Endothelial cell of umbilical vein (primary cell): ENCODE data around the gene MORF4L1. TPM values are rescaled to one million over a fixed set of nuclear protein-coding genes. Genes with fewer than 3 reads are reported as not detected.

ENCODE experiments used
- BruUV-seq: library from RNA; stranded (reverse); fragments of 400-500 nt; replicated peaks from 2 replicates; lab custom pipeline; 2021; lab: Mats Ljungman, UMichigan
- CTCF ChIA-PET: fragments of 300-600, 350-600 bp; sonication (Branson Sonifier 250); formaldehyde crosslinking; loops from one replicate; lab custom pipeline; 2021; ENCODE audit warnings: antibody characterized with exemption, inconsistent platforms; lab: Charles Lee
- POLR2A ChIA-PET: fragments of 300-600, 350-600 bp; sonication (Branson Sonifier 250); formaldehyde crosslinking; loops from one replicate; lab custom pipeline; 2021; ENCODE audit warnings: antibody characterized with exemption, inconsistent platforms; lab: Charles Lee
- DNase-seq: peaks from one replicate; pipeline ENCODE4 v3.0.0-alpha.2; 2011; ENCODE audit warnings: low read depth, low spot score
- FAIRE-seq: peaks from 2 replicates; lab custom pipeline; 2011; peaks lifted over from hg19 to GRCh38; lab: Jason Lieb, UNC
- H2AFZ ChIP-seq: 2 replicates; pipeline ENCODE4 v1.6.0; 2012; ENCODE audit warnings: low read depth, low read length, control low read depth, inconsistent platforms
- H3K27ac ChIP-seq: 2 replicates; pipeline ENCODE4 v1.5.1; 2011; ENCODE audit warnings: low read depth, mild to moderate bottlenecking, control low read depth, low read length, moderate library complexity; ENCODE audit not compliant: insufficient read depth
- H3K27me3 ChIP-seq, 2 experiments: 2 replicates each; pipeline versions ENCODE4 v1.6.0 to v1.6.1; 2011; ENCODE audit warnings: low read length in 2 of 2, mixed read lengths in 1 of 2; ENCODE audit not compliant: control insufficient read depth in 2 of 2, insufficient read depth in 2 of 2
- H3K36me3 ChIP-seq, 2 experiments: 2 replicates in 1 of 2; 3 replicates in 1 of 2; pipeline ENCODE4 v1.5.1; 2011; ENCODE audit warnings: low read length in 2 of 2, mild to moderate bottlenecking in 1 of 2, moderate library complexity in 1 of 2; ENCODE audit not compliant: control insufficient read depth in 2 of 2, insufficient read depth in 2 of 2; ENCODE audit errors: extremely low read depth in 1 of 2
- H3K4me1 ChIP-seq: 3 replicates; pipeline ENCODE4 v1.5.1; 2011; ENCODE audit warnings: mild to moderate bottlenecking, low read length; ENCODE audit not compliant: control insufficient read depth, insufficient read depth; ENCODE audit errors: extremely low read depth
- H3K4me2 ChIP-seq: 2 replicates; pipeline ENCODE4 v1.6.1; 2011; ENCODE audit warnings: low read length, control low read depth, mixed read lengths; ENCODE audit not compliant: insufficient read depth
- H3K4me3 ChIP-seq, 3 experiments: fragments of 200-600 bp in 1 of 3; sonication (generic), shearing (Covaris generic) in 1 of 3; replicated peaks in 1 of 3; 2 replicates each; pipeline ENCODE4 v1.5.1; 2011 to 2016; ENCODE audit warnings: control low read depth in 3 of 3, low read length in 3 of 3, mild to moderate bottlenecking in 2 of 3, inconsistent platforms in 1 of 3, low read depth in 1 of 3, moderate library complexity in 1 of 3; ENCODE audit not compliant: insufficient read depth in 1 of 3
- H3K79me2 ChIP-seq: 2 replicates; pipeline ENCODE4 v1.6.0; 2012; ENCODE audit warnings: low read length, inconsistent platforms; ENCODE audit not compliant: control insufficient read depth, insufficient read depth
- H3K9ac ChIP-seq: replicated peaks from 2 replicates; pipeline ENCODE3; 2011; ENCODE audit warnings: low read length, control low read depth; ENCODE audit not compliant: insufficient read depth; ENCODE audit errors: extremely low read depth
- H3K9me1 ChIP-seq: replicated peaks from 3 replicates; pipeline ENCODE4 v1.6.0; 2011; ENCODE audit warnings: mild to moderate bottlenecking, low read length; ENCODE audit not compliant: control insufficient read depth, insufficient read depth; ENCODE audit errors: extremely low read depth
- H3K9me3 ChIP-seq: replicated peaks from 2 replicates; pipeline ENCODE4 v1.5.1; 2012; ENCODE audit warnings: low read length, inconsistent platforms; ENCODE audit not compliant: control insufficient read depth, insufficient read depth
- H4K20me1 ChIP-seq: replicated peaks from 2 replicates; pipeline ENCODE3; 2011; ENCODE audit warnings: mild to moderate bottlenecking, low read length; ENCODE audit not compliant: control insufficient read depth, insufficient read depth; ENCODE audit errors: extremely low read depth
- CTCF ChIP-seq, 2 donors: IDR thresholded peaks; 1 replicate in 1 of 2; 2 replicates in 1 of 2; pipeline ENCODE4 v1.5.1; 2011; ENCODE audit warnings: low read length in 2 of 2, mild to moderate bottlenecking in 2 of 2, moderate library complexity in 2 of 2, control low read depth in 1 of 2, inconsistent platforms in 1 of 2, low read depth in 1 of 2; ENCODE audit not compliant: insufficient read depth in 1 of 2; ENCODE audit errors: extremely low read depth in 1 of 2
- EZH2 ChIP-seq: IDR thresholded peaks from 2 replicates; pipeline ENCODE4 v1.6.1; 2012; ENCODE audit warnings: borderline replicate concordance, low read depth, mild to moderate bottlenecking, moderate library complexity, low read length, inconsistent platforms; ENCODE audit not compliant: severe bottlenecking
- FOS ChIP-seq: IDR thresholded peaks from 2 replicates; pipeline ENCODE4 v1.6.1; 2011; ENCODE audit warnings: mild to moderate bottlenecking, low read length, moderate library complexity, borderline replicate concordance; ENCODE audit not compliant: insufficient read depth
- GATA2 ChIP-seq: IDR thresholded peaks from 2 replicates; pipeline ENCODE4 v1.7.0; 2011; ENCODE audit warnings: low read depth, mild to moderate bottlenecking, moderate library complexity, mixed read lengths, low read length; ENCODE audit not compliant: insufficient read length, insufficient read depth
- JUN ChIP-seq: IDR thresholded peaks from 2 replicates; pipeline ENCODE4 v1.6.1; 2011; ENCODE audit warnings: borderline replicate concordance, low read depth; ENCODE audit not compliant: insufficient read length, insufficient read depth
- MAX ChIP-seq: IDR thresholded peaks from 2 replicates; pipeline ENCODE4 v1.6.1; 2011; ENCODE audit not compliant: insufficient read depth, insufficient read length
- MYC ChIP-seq: IDR thresholded peaks from one replicate; pipeline ENCODE4 v1.6.1; 2011; ENCODE audit warnings: mild to moderate bottlenecking, low read depth, low read length
- POLR2A ChIP-seq: IDR thresholded peaks from 2 replicates; pipeline ENCODE4 v1.6.1; 2012; ENCODE audit warnings: low read depth, mild to moderate bottlenecking, control low read depth, low read length
- POLR2AphosphoS5 ChIP-seq: IDR thresholded peaks from 2 replicates; pipeline ENCODE4 v1.6.1; 2012; ENCODE audit warnings: low read depth, mild to moderate bottlenecking, control low read depth, low read length, moderate library complexity; ENCODE audit not compliant: insufficient read depth
- dilution Hi-C: fragments of 300-500 bp; cut with MboI; formaldehyde crosslinking; loops from one replicate; pipeline ENCODE4 v1.15.0; 2019; ENCODE audit warnings: low sequenced_read_pairs; ENCODE audit not compliant: extremely low pct_ligation_motif_present
- intact Hi-C: fragments of 100-400 bp; cut with micrococcal nuclease; formaldehyde crosslinking; loops from one replicate; pipeline ENCODE4 v1.10.0; 2022
- polyA plus RNA-seq, 4 experiments: library from polyadenylated mRNA; depleted of rRNA in 3 of 4; stranded (reverse) in 3 of 4; unstranded in 1 of 4; fragments of >200 nt; gene quantifications; 2 replicates each; pipeline versions ENCODE4 v1.2.1 to v1.2.3, GENCODE V29; 2011 to 2012; ENCODE audit warnings: missing spikeins in 1 of 4
- total RNA-seq: library from RNA; stranded (reverse); gene quantifications from 2 replicates; pipeline ENCODE4 v1.2.3, GENCODE V29; 2021

MORF4L1 gene
- total and polyA plus RNA-seq, 2 donors (not counting 3 experiments of a cell fraction or from before 2014, with no cell fraction given), result 164 to 404 TPM

- H2AFZ ChIP-seq, result no peak overlapping the region
- FAIRE-seq, result no peak
- dilution Hi-C loops (no loop called here), intact Hi-C loops (no loop called here)
- no peaks in the 10 kb centered on the region for H3K79me2 ChIP-seq
- TF ChIP-seq POLR2A, result no peak
- no peak for TF ChIP-seq JUN
- no peak for TF ChIP-seq EZH2
- TF ChIP-seq MAX, result no peak
- no peak for TF ChIP-seq POLR2AphosphoS5
- DNase-seq, result no peak
- ChIA-PET CTCF (interaction anchor here (0.8 to 1.3 kb wide), 3 partner anchors 13 to 241 kb away, joined by 3 to 4 read pairs (median 3); no protein-coding TSS in a partner anchor), POLR2A (no interaction called here)
- no peak overlapping the region for H3K4me2 ChIP-seq
- H3K4me3 ChIP-seq, result no peak overlapping the region
- H3K27ac ChIP-seq, result no peak overlapping the region
- BruUV-seq, result no TSS peak
- no peaks in the 10 kb centered on the region for H3K36me3 ChIP-seq
- peaks cover 5% of the 10 kb centered on the region for H3K4me1 ChIP-seq
- no peaks in the 10 kb centered on the region for H4K20me1 ChIP-seq
- no peak overlapping the region for H3K9ac ChIP-seq
- no peaks in the 10 kb centered on the region for H3K9me3 ChIP-seq
- peaks cover 10 to 11% of the 10 kb centered on the region in 2 experiments for H3K27me3 ChIP-seq
- no peaks in the 10 kb centered on the region for H3K9me1 ChIP-seq
These were observed 71.0 kb downstream of the MORF4L1 start for GRCh38 chr15:78943692-78944091.

- Histone ChIP-seq H3K79me2 (no peaks in the 10 kb centered on the region), H3K27ac (no peak overlapping the region), H2AFZ (peak overlapping the region; percentile 92), H3K9ac (no peak overlapping the region), H3K4me1 (peaks cover 5% of the 10 kb centered on the region), H3K9me3 (no peaks in the 10 kb centered on the region), H4K20me1 (no peaks in the 10 kb centered on the region), H3K9me1 (no peaks in the 10 kb centered on the region), H3K4me2 (no peak overlapping the region), H3K27me3 (peaks cover 10 to 11% of the 10 kb centered on the region in 2 experiments), H3K36me3 (no peaks in the 10 kb centered on the region), H3K4me3 (peak overlapping the region in 1 of 3 experiments; percentile 43)
- intact Hi-C loops (no loop called here), dilution Hi-C loops (no loop called here)
- ChIA-PET CTCF (interaction anchor here (0.8 to 1.3 kb wide), 3 partner anchors 13 to 63 kb away, joined by 3 read pairs; no protein-coding TSS in a partner anchor), POLR2A (no interaction called here)
- FAIRE-seq (no peak), DNase-seq (no peak)
- no peak for TF ChIP-seq POLR2AphosphoS5
- no peak for TF ChIP-seq GATA2
- no peak for TF ChIP-seq MYC
- no peak for TF ChIP-seq CTCF (IDR thresholded peaks at IDR 0.05; ENCODE audit: extremely low read depth in 1 of 2, insufficient read depth in 1 of 2, low read depth in 1 of 2, low read length in 2 of 2)
- TF ChIP-seq EZH2, result no peak
- no peak for TF ChIP-seq MAX
- TF ChIP-seq FOS, result no peak
- no peak for TF ChIP-seq POLR2A
- no peak for TF ChIP-seq JUN
- no TSS peak for BruUV-seq
These were observed 71.5 kb downstream of the MORF4L1 start for GRCh38 chr15:78944202-78944625.
